K562 (cell line): ENCODE measurements around the gene KCTD16. TPM values are rescaled to one million over a fixed set of nuclear protein-coding genes. Genes with fewer than 3 reads are reported as not detected.

Experiments used
- ATAC-seq: fragments of 200-7000 bp; cut with Tn5 transposase; 3 replicates; pipeline ENCODE4 v1.9.1; 2020; ENCODE audit warnings: moderate library complexity
- BruUV-seq: library from RNA; stranded (reverse); fragments of 400-500 nt; replicated peaks from 2 replicates; lab custom pipeline; 2021; lab: Mats Ljungman, UMichigan
- CTCF ChIA-PET: fragments of 300-600 bp; formaldehyde crosslinking; extraction: SDS; loops from one replicate; lab custom pipeline; 2021; ENCODE audit warnings: low intra/inter-chr PET ratio; lab: Yijun Ruan, JAX
- POLR2A ChIA-PET: fragments of 300-600, 350-650 bp; sonication (Branson Sonifier 250); formaldehyde crosslinking; extraction: SDS; loops from one replicate; lab custom pipeline; 2021; ENCODE audit warnings: antibody characterized with exemption, inconsistent platforms; lab: Yijun Ruan, JAX
- DNase-seq, 4 experiments: peaks; one replicate each; pipeline versions ENCODE4 v3.0.0 to v3.0.0-alpha.2; 2011 to 2018; ENCODE audit warnings: low spot score in 3 of 4, mixed read lengths in 3 of 4; ENCODE audit errors: extremely low read depth in 1 of 4
- FAIRE-seq: peaks from 2 replicates; lab custom pipeline; 2011; peaks lifted over from hg19 to GRCh38; lab: Jason Lieb, UNC
- H2AFZ ChIP-seq: 2 replicates; pipeline ENCODE4 v1.6.0; 2011; ENCODE audit warnings: low read depth, low read length, control low read depth, inconsistent platforms
- H3K27ac ChIP-seq: fragments of 200-600 bp; 3 replicates; pipeline ENCODE4 v1.8.0; 2011; ENCODE audit warnings: low read depth, mild to moderate bottlenecking, control low read depth, inconsistent platforms, low read length, moderate library complexity, mixed read lengths; ENCODE audit errors: extremely low read depth
- H3K27me3 ChIP-seq, 2 experiments: fragments of 300-600 bp in 1 of 2; 2 replicates in 1 of 2; 3 replicates in 1 of 2; pipeline versions ENCODE4 v1.6.0 to v1.8.0; 2011; ENCODE audit warnings: inconsistent platforms in 2 of 2, low read length in 2 of 2, mild to moderate bottlenecking in 1 of 2, mixed read lengths in 1 of 2, moderate library complexity in 1 of 2; ENCODE audit not compliant: control insufficient read depth in 2 of 2, insufficient read depth in 2 of 2
- H3K36me3 ChIP-seq: fragments of 300-600 bp; 3 replicates; pipeline ENCODE4 v1.8.0; 2011; ENCODE audit warnings: mild to moderate bottlenecking, low read length, inconsistent platforms; ENCODE audit not compliant: control insufficient read depth, insufficient read depth
- H3K4me1 ChIP-seq, 2 experiments: fragments of 200-600 bp in 1 of 2; replicated peaks in 1 of 2; 2 replicates in 1 of 2; 3 replicates in 1 of 2; pipeline versions ENCODE4 v1.5.1 to v1.8.0; 2011; ENCODE audit warnings: inconsistent platforms in 2 of 2, low read length in 2 of 2, mild to moderate bottlenecking in 1 of 2, mixed read lengths in 1 of 2, moderate library complexity in 1 of 2; ENCODE audit not compliant: control insufficient read depth in 2 of 2, insufficient read depth in 2 of 2
- H3K4me2 ChIP-seq: 2 replicates; pipeline ENCODE4 v1.6.1; 2011; ENCODE audit warnings: low read length, control low read depth, inconsistent platforms, mixed read lengths; ENCODE audit not compliant: insufficient read depth
- H3K4me3 ChIP-seq: fragments of 200-600 bp; sonication (generic), shearing (Covaris generic); 2 replicates; pipeline ENCODE4 v1.5.1; 2016; ENCODE audit warnings: control low read depth, inconsistent platforms
- H3K79me2 ChIP-seq: fragments of 200-600 bp; 3 replicates; pipeline ENCODE4 v1.8.0; 2011; ENCODE audit warnings: low read length, inconsistent platforms; ENCODE audit not compliant: control insufficient read depth, insufficient read depth
- H3K9ac ChIP-seq, 2 experiments: 2 replicates each; pipeline versions ENCODE4 v1.6.0 to v1.6.1; 2011; ENCODE audit warnings: low read depth in 2 of 2, low read length in 2 of 2, control low read depth in 1 of 2, inconsistent platforms in 1 of 2, mild to moderate bottlenecking in 1 of 2, mixed read lengths in 1 of 2; ENCODE audit not compliant: insufficient read depth in 1 of 2
- H3K9me1 ChIP-seq: one replicate; pipeline ENCODE4 v1.6.0; 2011; ENCODE audit warnings: inconsistent platforms, mild to moderate bottlenecking, low read length, moderate library complexity; ENCODE audit not compliant: control insufficient read depth, insufficient read depth
- H3K9me3 ChIP-seq: replicated peaks from 2 replicates; pipeline ENCODE4 v1.5.1; 2011; ENCODE audit warnings: low read depth, low read length, inconsistent platforms; ENCODE audit not compliant: control insufficient read depth, insufficient read depth
- H4K20me1 ChIP-seq: replicated peaks from 2 replicates; pipeline ENCODE4 v1.6.1; 2011; ENCODE audit warnings: low read length, inconsistent platforms, mixed read lengths; ENCODE audit not compliant: control insufficient read depth, insufficient read depth
- ATF1 ChIP-seq, 2 experiments: fragments of 450-650 bp in 1 of 2; IDR thresholded peaks; 2 replicates each; pipeline ENCODE4 v1.6.1; 2016; ENCODE audit warnings: missing compliant biosample characterization in 1 of 2, missing genetic modification characterization in 1 of 2
- DPF2 ChIP-seq: fragments of 450-650 bp; IDR thresholded peaks from 2 replicates; pipeline ENCODE4 v1.6.1; 2016
- EZH2 ChIP-seq: IDR thresholded peaks from 2 replicates; pipeline ENCODE4 v1.6.1; 2012; ENCODE audit warnings: low read depth, mild to moderate bottlenecking, inconsistent platforms, low read length, borderline replicate concordance
- SETDB1 ChIP-seq: IDR thresholded peaks from one replicate; pipeline ENCODE4 v1.6.1; 2012; ENCODE audit warnings: low read length, control low read depth, inconsistent platforms
- SMARCA5 ChIP-seq: fragments of 450-650 bp; IDR thresholded peaks from 2 replicates; pipeline ENCODE4 v1.6.1; 2016
- SRSF9 ChIP-seq: fragments of 200-400 bp; formaldehyde crosslinking; IDR thresholded peaks from 2 replicates; pipeline ENCODE4 v1.6.1; 2017; ENCODE audit warnings: low read depth, low read length, borderline replicate concordance
- TFAM ChIP-seq: fragments of 250-450 bp; sonication (Bioruptor Pico); conservative IDR thresholded peaks from 2 replicates; pipeline ENCODE4 v1.5.0; 2021; ENCODE audit warnings: mild to moderate bottlenecking, moderate library complexity
- TRIM28 ChIP-seq: fragments of 450-650 bp; IDR thresholded peaks from 2 replicates; pipeline ENCODE4 v1.6.1; 2017
- ZNF165 ChIP-seq: fragments of 250-450 bp; sonication (Bioruptor Pico); IDR thresholded peaks from 2 replicates; pipeline ENCODE4 v1.4.0; 2020; ENCODE audit warnings: borderline replicate concordance
- ZNF398 ChIP-seq: fragments of 250-450 bp; sonication (Bioruptor Pico); IDR thresholded peaks from 2 replicates; pipeline ENCODE4 v1.8.0; 2021; ENCODE audit warnings: moderate library complexity, mild to moderate bottlenecking, inconsistent platforms
- ZNF551 ChIP-seq: fragments of 250-450 bp; sonication (Bioruptor Pico); IDR thresholded peaks from 2 replicates; pipeline ENCODE4 v1.5.0; 2021; ENCODE audit warnings: mild to moderate bottlenecking, moderate library complexity
- ZNF717 ChIP-seq: fragments of 250-450 bp; sonication (Bioruptor Pico); IDR thresholded peaks from 2 replicates; pipeline ENCODE4 v1.5.0; 2021
- ZNF766 ChIP-seq: fragments of 200-800 bp; sonication (Bioruptor generic); conservative IDR thresholded peaks from 2 replicates; pipeline ENCODE4 v1.6.1; 2016; ENCODE audit warnings: missing genetic modification characterization, missing compliant biosample characterization
- ZNF79 ChIP-seq: fragments of 250-450 bp; sonication (Bioruptor Pico); IDR thresholded peaks from 2 replicates; pipeline ENCODE4 v1.4.0; 2020; ENCODE audit warnings: low read depth, mild to moderate bottlenecking, moderate library complexity
- WGBS: fragments of 100-300 bp; shearing (Covaris generic); methylation state at CpG from one replicate; pipeline ENCODE4 v1.1.6; 2016; ENCODE audit warnings: low coverage, mixed read lengths; ENCODE audit not compliant: insufficient coverage; ENCODE audit errors: missing lambda C conversion rate; 5-methylcytosine and 5-hydroxymethylcytosine counted together
- in situ Hi-C: fragments of 300-500 bp; cut with MboI; formaldehyde crosslinking; loops from 4 replicates; pipeline ENCODE4 v1.15.0; 2018; ENCODE audit warnings: inconsistent platforms, mixed read lengths
- intact Hi-C: fragments of 100-400 bp; cut with micrococcal nuclease; formaldehyde crosslinking; loops from 2 replicates; pipeline ENCODE4 v1.14.2; 2022
- polyA plus RNA-seq, 8 experiments: library from polyadenylated mRNA; depleted of rRNA in 4 of 8; stranded (reverse) in 5 of 8; unstranded in 3 of 8; fragments of >200 nt; fragmentation: Nextera tagmentation in 2 of 8; fragmentation: Illumina TruSeq in 1 of 8; extraction: Ambion mirVana in 2 of 8; extraction: Trizol in 1 of 8; gene quantifications; 2 replicates each; pipeline versions ENCODE4 v1.2.1 to v1.2.3, GENCODE V29; 2011 to 2014; ENCODE audit warnings: inconsistent platforms in 1 of 8, missing spikeins in 1 of 8
- total RNA-seq, 7 experiments: library from RNA; depleted of rRNA in 6 of 7; stranded (reverse); fragments of >200 nt in 6 of 7; fragmentation: Illumina TruSeq in 2 of 7; extraction: Trizol in 2 of 7; gene quantifications; 2 replicates each; pipeline versions ENCODE4 v1.2.1 to v1.2.3, GENCODE V29; 2011 to 2021; ENCODE audit warnings: low replicate concordance in 1 of 7
- TF ChIP-seq, protein P1 (sequence below): fragments of 450-650 bp; IDR thresholded peaks from 2 replicates; pipeline ENCODE4 v1.6.1; 2016; ENCODE audit warnings: borderline replicate concordance

KCTD16 gene
- total and polyA plus RNA-seq, 9 of the 15 experiments (the other 6 are each of a cell fraction or from before 2014, with no cell fraction given): 0.04 TPM; not detected in 8

DNA sequence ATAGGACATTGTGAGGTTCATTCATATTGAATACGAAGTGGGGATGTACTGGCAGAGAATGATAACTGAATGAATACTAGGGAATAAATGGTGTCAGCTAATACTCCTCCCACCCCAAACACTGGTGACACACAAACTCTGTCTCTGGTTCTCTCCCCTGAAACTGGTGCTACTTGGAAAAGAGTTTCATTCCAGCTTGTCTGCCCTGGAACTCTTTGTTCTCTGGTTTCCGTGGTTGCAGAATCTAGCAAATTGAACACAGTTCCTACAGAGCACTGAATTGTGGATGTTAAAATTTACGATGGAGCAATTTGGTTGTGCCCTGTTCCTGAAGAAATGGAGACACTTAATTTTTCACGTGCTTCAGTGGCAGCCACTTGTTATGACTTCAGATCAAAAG lies 181.7 kb downstream of the KCTD16 start:
- no peaks in the 10 kb centered on the region for H4K20me1 ChIP-seq
- ATAC-seq: no peak
- no peak for DNase-seq
- WGBS: 0% methylated on average over 4 of the region's 4 CpGs
- no peaks in the 10 kb centered on the region for H3K27me3 ChIP-seq
- no peak overlapping the region for H3K4me2 ChIP-seq
- no TSS peak for BruUV-seq
- no peaks in the 10 kb centered on the region for H3K9me3 ChIP-seq
- CTCF ChIA-PET: no interaction called here
- no peaks in the 10 kb centered on the region for H3K36me3 ChIP-seq
- H3K27ac ChIP-seq: no peak overlapping the region
- intact Hi-C loops: no loop called here
- H3K4me3 ChIP-seq: no peak overlapping the region
- no peaks in the 10 kb centered on the region for H3K9me1 ChIP-seq
- no peak for FAIRE-seq
- POLR2A ChIA-PET: no interaction called here
- no peaks in the 10 kb centered on the region for H3K4me1 ChIP-seq
- in situ Hi-C loops: no loop called here
- no peaks in the 10 kb centered on the region for H3K79me2 ChIP-seq
- no peak overlapping the region for H3K9ac ChIP-seq
- no peak overlapping the region for H2AFZ ChIP-seq
- TF ChIP-seq ZNF717 (CRISPR knock-in tag): no peak
- TF ChIP-seq ZNF766 (CRISPR knock-in tag): no peak
- TF ChIP-seq ZNF551 (CRISPR knock-in tag): no peak

- H3K4me1 ChIP-seq: no peaks in the 10 kb centered on the region
- intact Hi-C loops (no loop called here), in situ Hi-C loops (no loop called here)
- BruUV-seq: no TSS peak
- no peaks in the 10 kb centered on the region for H3K9me3 ChIP-seq
- no peaks in the 10 kb centered on the region for H4K20me1 ChIP-seq
- no peak overlapping the region for H3K4me3 ChIP-seq
- FAIRE-seq (no peak), DNase-seq (no peak), ATAC-seq (no peak)
- ChIA-PET CTCF (no interaction called here), POLR2A (no interaction called here)
- H3K27ac ChIP-seq: no peak overlapping the region
- no peaks in the 10 kb centered on the region for H3K9me1 ChIP-seq
- H3K79me2 ChIP-seq: no peaks in the 10 kb centered on the region
- H3K4me2 ChIP-seq: no peak overlapping the region
- 0% methylated on average over 4 of the region's 4 CpGs for WGBS
- H3K9ac ChIP-seq: no peak overlapping the region
- H3K36me3 ChIP-seq: no peaks in the 10 kb centered on the region
- H2AFZ ChIP-seq: no peak overlapping the region
- no peaks in the 10 kb centered on the region for H3K27me3 ChIP-seq
- TF ChIP-seq ZNF398 (no peak), ZNF79 (CRISPR knock-in tag) (no peak), TFAM (CRISPR knock-in tag) (no peak), SRSF9 (no peak), SMARCA5 (no peak), SETDB1 (no peak), TRIM28 (no peak), ATF1 (CRISPR knock-in tag; IDR thresholded peaks at IDR 0.05) (no peak), ATF1 (tag; IDR thresholded peaks at IDR 0.05) (no peak), ZNF165 (CRISPR knock-in tag) (no peak), EZH2 (no peak), DPF2 (no peak)
- TF ChIP-seq, protein P1, sequence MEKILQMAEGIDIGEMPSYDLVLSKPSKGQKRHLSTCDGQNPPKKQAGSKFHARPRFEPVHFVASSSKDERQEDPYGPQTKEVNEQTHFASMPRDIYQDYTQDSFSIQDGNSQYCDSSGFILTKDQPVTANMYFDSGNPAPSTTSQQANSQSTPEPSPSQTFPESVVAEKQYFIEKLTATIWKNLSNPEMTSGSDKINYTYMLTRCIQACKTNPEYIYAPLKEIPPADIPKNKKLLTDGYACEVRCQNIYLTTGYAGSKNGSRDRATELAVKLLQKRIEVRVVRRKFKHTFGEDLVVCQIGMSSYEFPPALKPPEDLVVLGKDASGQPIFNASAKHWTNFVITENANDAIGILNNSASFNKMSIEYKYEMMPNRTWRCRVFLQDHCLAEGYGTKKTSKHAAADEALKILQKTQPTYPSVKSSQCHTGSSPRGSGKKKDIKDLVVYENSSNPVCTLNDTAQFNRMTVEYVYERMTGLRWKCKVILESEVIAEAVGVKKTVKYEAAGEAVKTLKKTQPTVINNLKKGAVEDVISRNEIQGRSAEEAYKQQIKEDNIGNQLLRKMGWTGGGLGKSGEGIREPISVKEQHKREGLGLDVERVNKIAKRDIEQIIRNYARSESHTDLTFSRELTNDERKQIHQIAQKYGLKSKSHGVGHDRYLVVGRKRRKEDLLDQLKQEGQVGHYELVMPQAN: no peak
Measured at GRCh38 chr5:144352732-144353317, 182.2 kb downstream of the KCTD16 start.
